Mononuclear cell (primary cell): ENCODE results near the gene ALMS1. TPM values are rescaled to one million over a fixed set of nuclear protein-coding genes. Genes with fewer than 3 reads are reported as not detected.
"Not testable (repeated sequence)": the region's sequence is repeated elsewhere in the genome, so short reads cannot be mapped to it uniquely, and the experiment has no call there.

Source experiments
- H3K27me3 ChIP-seq: 2 replicates; pipeline ENCODE4 v1.6.0; 2011; ENCODE audit warnings: low read length, control low read depth; ENCODE audit not compliant: insufficient read depth
- H3K4me1 ChIP-seq: 2 replicates; pipeline ENCODE4 v1.5.1; 2011; ENCODE audit warnings: mild to moderate bottlenecking, low read length, control low read depth; ENCODE audit not compliant: insufficient read depth
- H3K4me3 ChIP-seq: 2 replicates; pipeline ENCODE4 v1.5.1; 2011; ENCODE audit warnings: mild to moderate bottlenecking, low read length, moderate library complexity
- H3K9me3 ChIP-seq: 2 replicates; pipeline ENCODE4 v1.5.1; 2011; ENCODE audit warnings: low read depth, mild to moderate bottlenecking, control low read depth, low read length
- total RNA-seq: library from RNA; depleted of rRNA; stranded (reverse); fragments of >200 nt; gene quantifications from one replicate; pipeline ENCODE4 v1.2.3, GENCODE V29; 2012

ALMS1 gene
- total RNA-seq, 1 donor: 30.2 TPM

GRCh38 chr2:73642338-73643018 is 256.8 kb downstream of the ALMS1 start, which contains the start of gene NAT8:
NAT8 (minus strand) TSS chr2:73642422; CDS start chr2:73641628, 794 bp downstream.
- H3K4me1 ChIP-seq: no peaks in the 10 kb centered on the region
- H3K4me3 ChIP-seq: no peak within 1 kb of the TSS
- H3K27me3 ChIP-seq: no peaks in the 10 kb centered on the region
- H3K9me3 ChIP-seq: no peaks in the 10 kb centered on the region

DNA sequence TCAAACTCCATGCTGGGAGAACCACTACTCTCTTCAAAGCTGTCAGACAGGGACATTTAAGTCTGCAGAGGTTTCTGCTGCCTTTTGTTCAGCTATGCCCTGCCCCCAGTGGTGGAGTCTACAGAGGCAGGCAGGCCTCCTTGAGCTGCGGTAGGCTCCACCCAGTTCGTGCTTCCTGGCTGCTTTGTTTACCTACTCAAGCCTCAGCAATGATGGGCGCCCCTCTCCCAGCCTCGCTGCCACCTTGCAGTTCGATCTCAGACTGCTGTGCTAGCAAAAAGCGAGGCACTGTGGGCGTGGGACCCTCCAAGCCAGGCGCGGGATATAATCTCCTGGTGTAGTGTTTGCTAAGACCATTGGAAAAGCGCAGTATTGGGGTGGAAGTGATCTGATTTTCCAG is 262.1 kb downstream of the ALMS1 start:
- H3K27me3 ChIP-seq, H3K4me3 ChIP-seq, H3K9me3 ChIP-seq, H3K4me1 ChIP-seq: not testable (repeated sequence)

DNA sequence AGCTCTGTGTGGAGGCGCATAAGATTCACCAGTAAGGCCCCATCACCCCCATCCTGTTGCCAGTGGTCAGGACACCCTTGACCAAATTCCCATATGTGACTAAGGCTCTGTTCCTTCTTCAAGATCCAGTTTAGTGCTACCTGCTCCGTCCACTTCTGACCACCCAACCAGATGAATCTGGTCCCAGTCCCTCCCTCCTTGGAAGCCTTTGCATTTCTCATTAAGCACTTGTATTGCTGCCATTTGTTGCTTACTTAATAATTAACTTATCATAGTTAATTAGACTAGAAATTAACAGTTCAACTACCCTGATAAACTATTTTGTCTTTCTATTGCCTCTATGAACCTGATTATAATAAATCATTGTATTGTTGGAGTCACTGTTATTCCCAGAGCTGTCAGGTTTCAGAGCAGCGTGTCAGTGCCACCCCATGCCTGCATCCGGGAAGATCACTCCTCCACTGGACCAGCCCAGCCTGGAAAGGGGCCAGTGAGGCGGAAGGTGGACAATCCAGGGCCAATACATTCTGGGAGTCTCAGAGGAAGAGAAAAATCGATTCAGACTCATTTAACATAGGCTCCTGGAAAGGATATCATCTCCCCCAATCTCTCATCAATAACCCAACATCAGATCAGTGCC is 266.1 kb downstream of the ALMS1 start:
- Histone ChIP-seq H3K4me3 (no peak overlapping the region), H3K4me1 (no peaks in the 10 kb centered on the region), H3K9me3 (no peaks in the 10 kb centered on the region), H3K27me3 (no peaks in the 10 kb centered on the region)

DNA sequence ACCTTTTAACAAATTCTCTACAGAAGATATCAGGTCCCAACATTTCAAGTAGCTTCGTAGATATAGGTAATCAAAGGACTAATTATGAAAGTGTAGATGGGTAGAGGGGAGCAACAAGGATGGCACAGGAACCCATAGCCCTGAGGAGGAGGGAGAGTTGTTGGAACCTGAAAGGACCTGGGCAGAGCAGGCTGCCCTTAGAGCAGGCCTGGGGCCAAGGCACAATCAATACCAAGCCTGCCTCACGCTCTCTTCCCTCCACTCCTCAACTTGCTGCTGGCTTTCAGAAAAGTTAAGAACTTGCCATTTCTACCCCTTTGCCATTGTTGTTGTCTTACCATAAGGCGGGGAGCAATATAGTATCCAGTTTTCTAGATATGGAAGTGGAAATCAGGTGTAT is 266.7 kb downstream of the ALMS1 start:
- Histone ChIP-seq H3K27me3 (no peaks in the 10 kb centered on the region), H3K4me1 (no peaks in the 10 kb centered on the region), H3K9me3 (no peaks in the 10 kb centered on the region), H3K4me3 (no peak overlapping the region)

DNA sequence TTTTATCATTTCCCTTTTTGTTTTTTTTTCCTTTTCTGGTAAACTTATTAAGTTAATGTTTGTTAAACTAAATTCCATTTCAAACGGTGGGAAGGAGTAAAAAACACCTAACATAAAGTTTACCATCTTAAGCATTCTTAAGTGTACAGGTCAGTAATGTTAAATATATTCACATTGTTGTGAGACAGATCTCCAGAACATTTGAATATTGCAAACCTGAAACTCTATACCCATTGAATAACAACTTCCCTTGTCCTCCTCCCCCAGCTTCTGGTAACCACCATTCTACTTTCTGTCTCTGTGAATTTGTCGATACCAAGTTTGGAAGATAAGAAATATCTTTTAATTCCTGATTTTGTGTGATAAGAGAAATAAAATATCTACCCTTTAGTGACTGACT is 268.5 kb downstream of the ALMS1 start:
- H3K4me3 ChIP-seq: no peak overlapping the region
- no peaks in the 10 kb centered on the region for H3K4me1 ChIP-seq
- H3K9me3 ChIP-seq: no peaks in the 10 kb centered on the region
- H3K27me3 ChIP-seq: no peaks in the 10 kb centered on the region

Other genes starting within 250 kb of the ALMS1 start
- not detected for gene NOTO, start 183.3 kb upstream of the ALMS1 start, total RNA-seq
- gene SMYD5, start 171.6 kb upstream of the ALMS1 start, total RNA-seq: 29.8 TPM
- 4.4 TPM for gene PRADC1, start 152.6 kb upstream of the ALMS1 start, total RNA-seq
- 66.3 TPM for gene CCT7, start 151.5 kb upstream of the ALMS1 start, total RNA-seq
- 4.2 TPM for gene FBXO41, start 101.4 kb upstream of the ALMS1 start, total RNA-seq
- 0.52 TPM for gene EGR4, start 92.3 kb upstream of the ALMS1 start, total RNA-seq